ENCODE results near the gene HOXC10. TPM values are rescaled to one million over a fixed set of nuclear protein-coding genes. Genes with fewer than 3 reads are reported as not detected.

The HOXC10 gene
- total and polyA plus RNA-seq, 7 experiments from 2014 or later: not detected

- Mint-ChIP-seq H3K36me3 (no peaks in the 10 kb centered on the region), H3K9me3 (peaks cover 0 to 33% (median 0%) of the 10 kb centered on the region in 11 donors), H3K27me3 (peaks cover 91 to 96% (median 92%) of the 10 kb centered on the region in 5 donors), H3K27ac (peak overlapping the region in 4 of 9 donors; percentile 8 to 59 (median 44)), H3K4me1 (peaks cover 6 to 28% (median 13%) of the 10 kb centered on the region in 7 donors), H3K4me3 (no peak overlapping the region)
- DNase-seq (no peak), ATAC-seq (no peak)
- Histone ChIP-seq H3K4me1 (ENCODE audit: control insufficient read depth in 2 of 2, insufficient read depth in 2 of 2, low read length in 2 of 2) (peaks cover 6 to 13% of the 10 kb centered on the region in 2 donors), H3K4me3 (ENCODE audit: low read length) (no peak overlapping the region), H3K36me3 (ENCODE audit: control insufficient read depth in 2 of 3, insufficient read depth in 3 of 3, low read length in 3 of 3) (no peaks in the 10 kb centered on the region), H3K27ac (ENCODE audit: low read depth, low read length) (no peak overlapping the region), H3K27me3 (ENCODE audit: control insufficient read depth in 2 of 2, insufficient read depth in 2 of 2, low read length in 2 of 2) (peaks cover 40 to 88% of the 10 kb centered on the region in 2 donors), H3K9me3 (ENCODE audit: control insufficient read depth in 2 of 3, low read length in 3 of 3) (no peaks in the 10 kb centered on the region)
- ChIA-PET POLR2A (no interaction called here), CTCF (no interaction called here)
- intact Hi-C loops (cut with micrococcal nuclease): loop anchor here in 1 of 2 donors (5.0 kb wide), 1 partner anchor 44 kb away; the partner anchor contains the start of gene HOXC13
Observed at GRCh38 chr12:53980802-53981496, 4.0 kb upstream of the HOXC10 start.

DNA sequence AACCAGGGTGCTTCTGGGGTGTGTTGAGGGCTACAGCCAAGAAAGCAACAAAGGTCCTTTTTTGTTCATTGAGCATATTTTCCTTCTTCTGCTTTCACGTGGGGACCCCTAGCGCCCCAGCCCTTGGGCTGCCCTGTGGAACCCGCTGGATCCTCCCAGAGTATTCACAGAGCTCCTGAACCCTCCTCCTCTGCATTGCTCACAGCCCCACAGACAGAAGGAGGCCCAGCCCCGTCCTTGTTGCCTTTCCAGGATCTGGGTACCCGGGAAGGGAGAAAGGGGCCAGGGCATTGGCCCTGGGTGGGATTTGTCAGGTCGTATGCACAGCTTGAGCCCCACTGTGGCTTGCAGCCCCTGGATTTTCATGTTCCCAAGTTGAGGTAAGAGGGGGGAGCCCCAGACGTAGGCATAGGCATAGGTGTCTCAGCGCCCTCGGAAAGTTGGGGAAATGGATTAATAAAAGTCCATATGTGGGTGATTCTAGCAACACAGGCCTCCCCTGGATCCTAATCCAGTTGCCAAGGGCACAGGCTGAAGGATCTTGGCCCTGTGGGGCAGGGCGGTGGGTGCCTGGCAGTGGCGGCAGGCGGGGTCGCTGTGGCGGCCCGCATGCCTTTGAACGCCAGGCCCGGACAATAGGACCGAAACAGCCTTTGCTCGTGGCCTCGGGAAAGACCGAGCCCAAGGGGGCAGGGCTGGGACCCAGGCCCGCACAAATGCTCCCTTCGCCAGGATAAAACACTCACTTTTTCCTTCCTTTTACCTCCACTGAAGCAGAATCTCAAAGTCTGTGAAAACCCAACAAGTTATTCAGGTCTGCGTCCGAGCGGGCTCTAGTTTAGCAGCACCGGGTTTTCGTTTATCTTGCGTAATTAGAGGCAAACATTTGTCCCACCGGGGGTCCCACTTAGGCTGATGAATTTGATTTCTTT is 3.0 kb upstream of the HOXC10 start:
- Mint-ChIP-seq H3K9me3 (peaks cover 0 to 27% (median 0%) of the 10 kb centered on the region in 11 donors), H3K36me3 (no peaks in the 10 kb centered on the region), H3K27ac (peak overlapping the region in 1 of 9 donors; percentile 65), H3K27me3 (peaks cover 90 to 95% (median 92%) of the 10 kb centered on the region in 5 donors), H3K4me1 (peaks cover 11 to 36% (median 16%) of the 10 kb centered on the region in 7 donors), H3K4me3 (peak overlapping the region in 1 of 10 donors; percentile 62)
- Histone ChIP-seq H3K27ac (ENCODE audit: low read depth, low read length) (no peak overlapping the region), H3K9me3 (ENCODE audit: control insufficient read depth in 2 of 3, low read length in 3 of 3) (no peaks in the 10 kb centered on the region), H3K36me3 (ENCODE audit: control insufficient read depth in 2 of 3, insufficient read depth in 3 of 3, low read length in 3 of 3) (no peaks in the 10 kb centered on the region), H3K27me3 (ENCODE audit: control insufficient read depth in 2 of 2, insufficient read depth in 2 of 2, low read length in 2 of 2) (peaks cover 40 to 87% of the 10 kb centered on the region in 2 donors), H3K4me1 (ENCODE audit: control insufficient read depth in 2 of 2, insufficient read depth in 2 of 2, low read length in 2 of 2) (peaks cover 9 to 13% of the 10 kb centered on the region in 2 donors), H3K4me3 (ENCODE audit: low read length) (no peak overlapping the region)
- intact Hi-C loops (cut with micrococcal nuclease): loop anchor here in 1 of 2 donors (5.0 kb wide), 1 partner anchor 45 kb away; the partner anchor contains the start of gene HOXC13
- POLR2A ChIA-PET: no interaction called here
- ATAC-seq (no peak), DNase-seq (no peak)
- CTCF ChIA-PET: no interaction called here

DNA sequence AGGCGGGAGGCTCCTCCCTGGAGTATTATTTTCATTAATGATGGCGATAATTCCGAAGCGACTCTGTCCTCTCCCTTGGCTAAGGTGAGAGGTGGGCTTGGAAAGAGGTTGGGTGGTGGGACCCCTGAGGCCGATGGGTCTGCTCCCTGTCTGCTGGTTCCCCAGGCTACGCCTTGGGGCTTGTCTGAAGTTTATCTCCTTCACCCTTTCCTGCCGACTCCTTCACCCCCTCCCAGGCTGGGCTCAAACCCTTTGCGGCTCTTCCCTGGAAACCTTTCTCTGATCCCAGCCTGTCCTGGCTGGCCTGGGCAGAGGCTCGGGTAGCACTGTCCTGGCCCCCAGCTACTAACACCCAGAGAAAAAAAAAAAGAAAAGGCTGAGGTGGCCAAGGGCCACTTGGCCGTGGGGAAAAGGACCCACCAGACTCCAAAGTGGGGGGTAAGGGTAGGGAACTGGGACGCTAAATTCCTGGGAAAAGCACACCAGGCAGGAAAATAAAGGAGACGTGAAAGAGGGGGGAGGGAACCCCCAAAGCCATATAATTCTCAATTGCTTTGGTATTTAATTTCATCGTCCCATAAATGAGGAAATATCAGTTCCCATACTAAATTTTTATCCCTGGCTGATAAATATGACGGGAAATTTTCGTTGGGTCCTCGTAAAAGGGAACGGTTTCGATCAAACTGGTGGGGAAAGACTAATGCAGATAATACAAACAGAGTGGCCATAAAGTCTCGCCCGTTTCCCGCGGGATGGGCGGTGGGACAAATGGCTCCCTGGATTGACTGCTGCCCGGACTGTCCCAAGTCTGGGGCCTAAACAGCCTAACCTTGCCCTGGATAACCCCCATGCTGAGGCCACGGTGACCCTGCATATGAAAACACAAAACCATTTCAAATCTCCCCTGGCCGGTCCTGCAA is 2.0 kb upstream of the HOXC10 start:
- intact Hi-C loops (cut with micrococcal nuclease): loop anchor here in 1 of 2 donors (5.0 kb wide), 1 partner anchor 46 kb away; the partner anchor contains the start of gene HOXC13
- Histone ChIP-seq H3K27ac (ENCODE audit: low read depth, low read length) (no peak overlapping the region), H3K36me3 (ENCODE audit: control insufficient read depth in 2 of 3, insufficient read depth in 3 of 3, low read length in 3 of 3) (no peaks in the 10 kb centered on the region), H3K9me3 (ENCODE audit: control insufficient read depth in 2 of 3, low read length in 3 of 3) (no peaks in the 10 kb centered on the region), H3K27me3 (ENCODE audit: control insufficient read depth in 2 of 2, insufficient read depth in 2 of 2, low read length in 2 of 2) (peaks cover 45 to 87% of the 10 kb centered on the region in 2 donors), H3K4me3 (ENCODE audit: low read length) (no peak overlapping the region), H3K4me1 (ENCODE audit: control insufficient read depth in 2 of 2, insufficient read depth in 2 of 2, low read length in 2 of 2) (peaks cover 9 to 13% of the 10 kb centered on the region in 2 donors)
- POLR2A ChIA-PET: no interaction called here
- Mint-ChIP-seq H3K4me3 (peak overlapping the region in 3 of 10 donors; percentile 21 to 62 (median 25)), H3K36me3 (no peaks in the 10 kb centered on the region), H3K27ac (peak overlapping the region in 5 of 9 donors; percentile 46 to 66 (median 62)), H3K9me3 (peaks cover 0 to 24% (median 0%) of the 10 kb centered on the region in 11 donors), H3K4me1 (peaks cover 12 to 37% (median 20%) of the 10 kb centered on the region in 7 donors), H3K27me3 (peaks cover 91 to 95% (median 92%) of the 10 kb centered on the region in 5 donors)
- CTCF ChIA-PET: no interaction called here
- ATAC-seq: no peak
- no peak for DNase-seq

DNA sequence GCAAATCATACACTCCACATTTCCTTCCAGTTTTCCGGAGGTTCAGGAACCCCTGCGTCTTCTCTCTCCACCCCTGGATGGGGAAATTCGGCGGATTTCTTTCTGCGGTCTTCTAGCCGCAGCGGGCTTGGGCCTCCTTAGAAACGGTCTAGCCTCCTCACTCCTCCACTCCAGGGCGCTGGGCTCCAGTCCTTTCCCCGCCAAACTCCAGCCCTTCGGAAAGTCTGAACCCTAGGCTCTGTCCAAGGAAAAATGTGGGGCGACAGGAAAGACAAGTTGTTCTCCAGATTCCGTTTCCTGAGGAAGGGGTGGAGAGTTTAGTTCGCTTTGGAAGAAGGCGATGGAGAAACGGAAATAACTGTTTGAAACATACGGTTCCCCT is 1.4 kb upstream of the HOXC10 start:
- intact Hi-C loops (cut with micrococcal nuclease): loop anchor here in 1 of 2 donors (5.0 kb wide), 1 partner anchor 46 kb away; the partner anchor contains the start of gene HOXC13
- peak overlapping the region in 3 of 10 donors; percentile 21 to 62 (median 25) for H3K4me3 Mint-ChIP-seq
- H3K27me3 Mint-ChIP-seq: peaks cover 91 to 95% (median 92%) of the 10 kb centered on the region in 5 donors
- Histone ChIP-seq H3K4me3 (ENCODE audit: low read length) (no peak overlapping the region), H3K4me1 (ENCODE audit: control insufficient read depth in 2 of 2, insufficient read depth in 2 of 2, low read length in 2 of 2) (peaks cover 9 to 13% of the 10 kb centered on the region in 2 donors), H3K27me3 (ENCODE audit: control insufficient read depth in 2 of 2, insufficient read depth in 2 of 2, low read length in 2 of 2) (peaks cover 49 to 88% of the 10 kb centered on the region in 2 donors), H3K36me3 (ENCODE audit: control insufficient read depth in 2 of 3, insufficient read depth in 3 of 3, low read length in 3 of 3) (no peaks in the 10 kb centered on the region), H3K27ac (ENCODE audit: low read depth, low read length) (no peak overlapping the region), H3K9me3 (ENCODE audit: control insufficient read depth in 2 of 3, low read length in 3 of 3) (no peaks in the 10 kb centered on the region)
- no peaks in the 10 kb centered on the region for H3K36me3 Mint-ChIP-seq
- ATAC-seq (no peak), DNase-seq (no peak)
- H3K4me1 Mint-ChIP-seq: peaks cover 16 to 42% (median 26%) of the 10 kb centered on the region in 7 donors
- H3K9me3 Mint-ChIP-seq: peaks cover 0 to 23% (median 0%) of the 10 kb centered on the region in 11 donors
- ChIA-PET POLR2A (no interaction called here), CTCF (no interaction called here)
- H3K27ac Mint-ChIP-seq: peak overlapping the region in 5 of 9 donors; percentile 34 to 66 (median 59)

DNA sequence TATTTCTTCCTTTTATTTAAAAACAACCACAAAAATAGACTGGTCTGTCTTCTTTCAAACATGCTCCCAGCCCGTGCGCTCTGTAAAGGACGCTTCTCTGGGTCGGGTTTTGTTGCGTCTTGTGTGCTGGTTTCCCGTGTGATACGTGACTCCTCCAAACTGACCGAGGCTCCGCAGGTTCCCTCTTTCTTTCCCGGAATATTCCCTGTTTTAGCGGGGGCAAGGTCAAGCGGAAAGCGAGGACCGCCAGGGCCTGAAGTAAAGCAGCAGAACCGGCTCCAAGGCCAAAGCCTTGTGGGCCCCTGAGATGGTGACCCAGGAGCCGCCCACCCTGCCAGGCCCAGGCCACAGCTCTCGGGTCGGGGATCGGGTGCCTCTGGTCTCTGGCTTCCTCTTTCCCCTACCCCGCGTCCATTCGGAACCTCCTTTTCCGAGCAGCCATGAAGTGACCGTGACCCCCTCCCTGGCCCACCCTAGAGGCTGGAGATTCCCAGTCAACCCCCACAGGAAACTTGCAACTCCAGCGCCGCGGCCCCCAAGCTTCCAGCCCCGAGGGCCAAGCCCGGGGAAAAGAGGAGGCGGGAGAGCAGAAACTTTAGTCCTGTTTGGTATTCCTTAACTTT is 885 bp upstream of the HOXC10 start:
- Mint-ChIP-seq H3K27ac (peak overlapping the region in 6 of 9 donors; percentile 9 to 68 (median 40)), H3K4me3 (peak overlapping the region in 3 of 10 donors; percentile 10 to 62 (median 21))
- intact Hi-C loops (cut with micrococcal nuclease): loop anchor here in 1 of 2 donors (5.0 kb wide), 1 partner anchor 47 kb away; the partner anchor contains the start of gene HOXC13

More for the DNA sequence above, 885 bp upstream of the HOXC10 start:
- ATAC-seq (no peak), DNase-seq (no peak)
- H3K4me1 ChIP-seq (ENCODE audit: control insufficient read depth in 2 of 2, insufficient read depth in 2 of 2, low read length in 2 of 2): peaks cover 13 to 14% of the 10 kb centered on the region in 2 donors
- no peak overlapping the region for H3K4me3 ChIP-seq (ENCODE audit: low read length)
- no peaks in the 10 kb centered on the region for H3K9me3 ChIP-seq (ENCODE audit: control insufficient read depth in 2 of 3, low read length in 3 of 3)
- POLR2A ChIA-PET: no interaction called here
- Mint-ChIP-seq H3K27me3 (peaks cover 91 to 95% (median 92%) of the 10 kb centered on the region in 5 donors), H3K4me1 (peaks cover 18 to 46% (median 29%) of the 10 kb centered on the region in 7 donors), H3K9me3 (peaks cover 0 to 21% (median 0%) of the 10 kb centered on the region in 11 donors), H3K36me3 (no peaks in the 10 kb centered on the region)
- no peak overlapping the region for H3K27ac ChIP-seq (ENCODE audit: low read depth, low read length)
- H3K27me3 ChIP-seq (ENCODE audit: control insufficient read depth in 2 of 2, insufficient read depth in 2 of 2, low read length in 2 of 2): peaks cover 54 to 88% of the 10 kb centered on the region in 2 donors
- CTCF ChIA-PET: interaction anchor here (0.6 kb wide), 1 partner anchor 218 kb away, joined by 3 read pairs; no protein-coding TSS in a partner anchor
- H3K36me3 ChIP-seq (ENCODE audit: control insufficient read depth in 2 of 3, insufficient read depth in 3 of 3, low read length in 3 of 3): no peaks in the 10 kb centered on the region
